Pancreas (tissue), 10 donors: ENCODE data around the gene SAMD11. TPM values are rescaled to one million over a fixed set of nuclear protein-coding genes. Genes with fewer than 3 reads are reported as not detected.

ENCODE experiments used
- ATAC-seq, 4 donors: fragments of 200-7000 bp; cut with Tn5 transposase; one replicate each; pipeline versions ENCODE4 v1.8.0 to v1.9.1; 2020; ENCODE audit warnings: mild to moderate bottlenecking in 4 of 4, moderate library complexity in 4 of 4
- DNase-seq, 6 donors: peaks; one replicate each; pipeline ENCODE4 v3.0.0-alpha.2; 2020
- FAIRE-seq: peaks from 2 replicates; lab custom pipeline; 2012; peaks lifted over from hg19 to GRCh38; lab: Jason Lieb, UNC
- H3K27ac ChIP-seq, 4 donors: fragments of 200-600 bp; sonication (generic); 1 replicate in 3 of 4; 2 replicates in 1 of 4; pipeline versions ENCODE4 v1.5.0 to v1.8.0; 2020
- H3K27me3 ChIP-seq, 4 donors: fragments of 200-600 bp; one replicate each; pipeline ENCODE4 v1.8.0; 2021
- H3K36me3 ChIP-seq, 3 donors: fragments of 200-600 bp; sonication (generic) in 1 of 3; one replicate each; pipeline versions ENCODE4 v1.5.0 to v1.8.0; 2020 to 2021
- H3K4me1 ChIP-seq, 3 donors: fragments of 200-600 bp; one replicate each; pipeline ENCODE4 v1.8.0; 2021
- H3K4me3 ChIP-seq, 4 donors: fragments of 200-600 bp; sonication (generic) in 2 of 4; one replicate each; pipeline versions ENCODE4 v1.5.0 to v1.8.0; 2020 to 2021
- H3K9me3 ChIP-seq, 4 donors: fragments of 200-600 bp; one replicate each; pipeline ENCODE4 v1.8.0; 2021
- CTCF ChIP-seq, 4 donors: fragments of 200-600 bp; sonication (generic) in 3 of 4; IDR thresholded peaks; one replicate each; pipeline versions ENCODE4 v1.5.0 to v1.8.0; 2021; ENCODE audit warnings: antibody characterized with exemption in 4 of 4
- WGBS, 2 donors: extraction: QIAGEN DNeasy Blood & Tissue Kit; methylation state at CpG; one replicate each; pipeline ENCODE4 v1.1.7; 2013; 5-methylcytosine and 5-hydroxymethylcytosine counted together
- intact Hi-C, 3 donors: fragments of 100-400 bp; cut with DNase I; formaldehyde crosslinking; loops; one replicate each; pipeline versions ENCODE4 v1.11.1 to v1.14.2; 2022
- polyA plus RNA-seq, 2 donors: library from polyadenylated mRNA; stranded (reverse); fragments of 200-250 nt; gene quantifications; one replicate each; pipeline ENCODE4 v1.2.3, GENCODE V29; 2013
- total RNA-seq, 6 donors: library from RNA; stranded (reverse); fragmentation: NEBNext Ultra II Directional in 4 of 6; extraction: Animal tissue kit (Norgen Biotek cat#: 25700) in 4 of 6; gene quantifications; one replicate each; pipeline versions ENCODE4 v1.2.1 to v1.2.4, GENCODE V29; 2021 to 2023
- donor health status: healthy with polysubstance abuse.
- donor health status: DM: no; HTN: no; CAD: no; lungs with moderate emphysema.
- donor health status: DM: no; HTN: no; CAD: no.
- donor health status: control.
- donor health status: control.
- donor health status: Bipolar disorder and iron deficiency.
- donor health status: DM: yes; HTN: yes; CAD: no.
- donor health status: DM: no; HTN: no; CAD: no.
- donor health status: DM: no; HTN: no; CAD: no.
- donor health status: DM: yes; HTN: yes; CAD: no.

The SAMD11 gene
- total and polyA plus RNA-seq, 8 donors, result 0.19 to 23.7 (median 3.5) TPM

GRCh38 chr1:978835-979743, 55.4 kb downstream of the SAMD11 start:
- H3K27me3 ChIP-seq, result no peaks in the 10 kb centered on the region
- intact Hi-C loops, result no loop called here
- no peak overlapping the region for H3K27ac ChIP-seq
- DNase-seq, result peak in 4 of 6 donors; percentile 11 to 81 (median 43)
- no peak overlapping the region for H3K4me3 ChIP-seq
- no peaks in the 10 kb centered on the region for H3K9me3 ChIP-seq
- no peaks in the 10 kb centered on the region for H3K36me3 ChIP-seq
- FAIRE-seq, result no peak
- WGBS, 2 donors, result 80 to 84% methylated on average over 50 to 60 of the region's 60 CpGs
- no peak for ATAC-seq
- TF ChIP-seq CTCF (IDR thresholded peaks at IDR 0.05), result no peak
- H3K4me1 ChIP-seq, result no peaks in the 10 kb centered on the region

GRCh38 chr1:979744-980072, 56.0 kb downstream of the SAMD11 start:
- ATAC-seq (no peak), DNase-seq (no peak), FAIRE-seq (no peak)
- no peaks in the 10 kb centered on the region for H3K9me3 ChIP-seq
- H3K27me3 ChIP-seq, result no peaks in the 10 kb centered on the region
- H3K36me3 ChIP-seq, result no peaks in the 10 kb centered on the region
- intact Hi-C loops, result loop anchor here (5.0 to 10.0 kb wide), 3 partner anchors 85 to 305 kb away; partner anchors contain the start of gene SCNN1D (in 1 of the 3)
- 81 to 88% methylated on average over 9 of the region's 9 CpGs for WGBS, 2 donors
- no peaks in the 10 kb centered on the region for H3K4me1 ChIP-seq
- H3K27ac ChIP-seq, result no peak overlapping the region
- no peak for TF ChIP-seq CTCF (IDR thresholded peaks at IDR 0.05)
- no peak overlapping the region for H3K4me3 ChIP-seq

GRCh38 chr1:980137-980571, 56.4 kb downstream of the SAMD11 start:
- no peaks in the 10 kb centered on the region for H3K9me3 ChIP-seq
- no peak overlapping the region for H3K27ac ChIP-seq
- no peaks in the 10 kb centered on the region for H3K4me1 ChIP-seq
- intact Hi-C loops, result loop anchor here (5.0 to 10.0 kb wide), 3 partner anchors 85 to 305 kb away; partner anchors contain the start of gene SCNN1D (in 1 of the 3)
- no peak for ATAC-seq
- H3K36me3 ChIP-seq, result no peaks in the 10 kb centered on the region
- DNase-seq, result peak in 3 of 6 donors; percentile 7 to 67 (median 54)
- H3K27me3 ChIP-seq, result no peaks in the 10 kb centered on the region
- WGBS, 2 donors, result 64 to 78% methylated on average over 13 of the region's 13 CpGs
- no peak overlapping the region for H3K4me3 ChIP-seq
- FAIRE-seq, result no peak
- no peak for TF ChIP-seq CTCF (IDR thresholded peaks at IDR 0.05)

- WGBS, 2 donors, result 61 to 65% methylated on average over 34 to 35 of the region's 35 CpGs
- H3K4me1 ChIP-seq, result no peaks in the 10 kb centered on the region
- FAIRE-seq, result no peak
- DNase-seq, result peak in 3 of 6 donors; percentile 32 to 72 (median 60)
- H3K9me3 ChIP-seq, result no peaks in the 10 kb centered on the region
- H3K4me3 ChIP-seq, result no peak overlapping the region
- no peak for TF ChIP-seq CTCF (IDR thresholded peaks at IDR 0.05)
- ATAC-seq, result no peak
- no peaks in the 10 kb centered on the region for H3K36me3 ChIP-seq
- intact Hi-C loops, result loop anchor here (5.0 to 10.0 kb wide), 3 partner anchors 84 to 304 kb away; partner anchors contain the start of gene SCNN1D (in 1 of the 3)
- no peaks in the 10 kb centered on the region for H3K27me3 ChIP-seq
- H3K27ac ChIP-seq, result no peak overlapping the region
These were observed 57.1 kb downstream of the SAMD11 start for GRCh38 chr1:980602-981395.
